Measurements from ENCODE around the gene PPFIA2. TPM values are rescaled to one million over a fixed set of nuclear protein-coding genes. Genes with fewer than 3 reads are reported as not detected.

Gene PPFIA2
- total RNA-seq, 4 donors from 2014 or later, result 1.7 to 3.9 (median 2.0) TPM

DNA sequence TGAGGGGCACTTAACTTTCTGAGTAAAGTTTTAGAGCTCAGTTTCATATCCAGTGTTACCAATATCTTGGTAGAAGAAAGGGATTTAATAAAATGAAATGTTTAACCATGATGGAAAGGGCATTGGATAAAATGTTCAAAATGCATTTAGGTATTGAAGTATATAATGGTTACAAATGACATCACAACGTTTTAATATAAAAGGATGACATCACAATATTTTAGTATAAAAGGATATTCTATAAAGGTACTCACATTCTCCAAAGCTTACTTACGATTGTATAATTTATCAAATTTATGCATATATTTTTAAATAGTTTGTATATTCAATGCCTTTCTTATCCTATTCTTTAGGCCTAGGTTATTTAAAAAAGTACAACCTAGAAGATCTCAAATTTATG lies 226.1 kb downstream of the PPFIA2 start:
- DNase-seq, result no peak
- Histone ChIP-seq H3K9me3 (no peaks in the 10 kb centered on the region), H3K27me3 (no peaks in the 10 kb centered on the region), H3K36me3 (no peaks in the 10 kb centered on the region), H3K4me1 (no peaks in the 10 kb centered on the region), H3K27ac (no peak overlapping the region), H3K4me3 (replicated peaks in 1 of 3) (no peak overlapping the region)
- TF ChIP-seq CTCF (IDR thresholded peaks at IDR 0.05) (no peak), POLR2A (IDR thresholded peaks at IDR 0.05) (no peak)
- intact Hi-C loops (cut with DNase I), result no loop called here
- 78% methylated on average over 2 of the region's 2 CpGs for WGBS, 2 donors

DNA sequence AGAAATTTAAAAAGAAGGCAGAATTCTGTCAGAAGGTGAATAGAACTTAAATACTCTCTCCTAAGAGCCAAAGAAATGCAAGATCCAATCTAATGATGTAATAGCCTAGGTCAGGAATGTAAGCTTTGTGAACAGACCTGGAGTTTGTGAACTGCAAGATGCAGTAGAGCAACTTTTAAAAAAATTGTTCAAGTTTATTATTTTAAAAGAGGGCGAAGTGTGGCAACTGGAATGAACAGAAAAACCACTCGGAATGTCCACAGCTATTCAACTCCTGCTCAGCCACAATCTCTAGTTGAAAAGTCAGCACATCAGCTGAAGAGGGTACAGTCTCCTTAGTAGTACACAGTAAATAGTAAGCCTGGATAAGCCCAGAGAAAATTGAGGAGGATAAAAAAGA lies 228.8 kb downstream of the PPFIA2 start:
- WGBS, 2 donors, result 20 to 25% methylated on average over 2 of the region's 2 CpGs
- H3K27me3 ChIP-seq, result no peaks in the 10 kb centered on the region
- intact Hi-C loops (cut with DNase I), result no loop called here
- TF ChIP-seq POLR2A (IDR thresholded peaks at IDR 0.05) (no peak), CTCF (IDR thresholded peaks at IDR 0.05) (no peak)
- peak; percentile 15 to 32 for DNase-seq
- H3K4me3 ChIP-seq (replicated peaks in 1 of 3), result no peak overlapping the region
- no peaks in the 10 kb centered on the region for H3K4me1 ChIP-seq
- no peaks in the 10 kb centered on the region for H3K9me3 ChIP-seq
- no peaks in the 10 kb centered on the region for H3K36me3 ChIP-seq
- peak overlapping the region in 1 of 3 donors; percentile 47 for H3K27ac ChIP-seq

- no peak for DNase-seq
- no peaks in the 10 kb centered on the region for H3K27me3 ChIP-seq
- no peaks in the 10 kb centered on the region for H3K36me3 ChIP-seq
- WGBS, 2 donors, result 81 to 84% methylated on average over 6 of the region's 6 CpGs
- no peak overlapping the region for H3K4me3 ChIP-seq (replicated peaks in 1 of 3)
- intact Hi-C loops (cut with DNase I), result no loop called here
- no peaks in the 10 kb centered on the region for H3K9me3 ChIP-seq
- no peak for TF ChIP-seq CTCF (IDR thresholded peaks at IDR 0.05)
- no peak for TF ChIP-seq POLR2A (IDR thresholded peaks at IDR 0.05)
- H3K4me1 ChIP-seq, result no peaks in the 10 kb centered on the region
- H3K27ac ChIP-seq, result no peak overlapping the region
These were observed 238.8 kb downstream of the PPFIA2 start for GRCh38 chr12:81520064-81520945.

GRCh38 chr12:81518638-81519037 lies 240.5 kb downstream of the PPFIA2 start:
- no peak for DNase-seq
- Histone ChIP-seq H3K27ac (no peak overlapping the region), H3K4me3 (replicated peaks in 1 of 3) (no peak overlapping the region), H3K4me1 (no peaks in the 10 kb centered on the region), H3K9me3 (no peaks in the 10 kb centered on the region), H3K36me3 (no peaks in the 10 kb centered on the region), H3K27me3 (no peaks in the 10 kb centered on the region)
- intact Hi-C loops (cut with DNase I), result no loop called here
- TF ChIP-seq POLR2A (IDR thresholded peaks at IDR 0.05) (no peak), CTCF (IDR thresholded peaks at IDR 0.05) (no peak)
- 91 to 97% methylated on average over 1 of the region's 1 CpG for WGBS, 2 donors

- Histone ChIP-seq H3K27me3 (no peaks in the 10 kb centered on the region), H3K4me3 (replicated peaks in 1 of 3) (no peak overlapping the region), H3K4me1 (no peaks in the 10 kb centered on the region), H3K9me3 (no peaks in the 10 kb centered on the region), H3K36me3 (no peaks in the 10 kb centered on the region), H3K27ac (no peak overlapping the region)
- peak; percentile 46 to 54 for DNase-seq
- 34 to 52% methylated on average over 6 of the region's 6 CpGs for WGBS, 2 donors
- no peak for TF ChIP-seq POLR2A (IDR thresholded peaks at IDR 0.05)
- intact Hi-C loops (cut with DNase I), result no loop called here
These were observed 241.9 kb downstream of the PPFIA2 start for GRCh38 chr12:81517296-81517695.
